Epithelial cell of proximal tubule (primary cell): ENCODE results near the gene LPCAT2. TPM values are rescaled to one million over a fixed set of nuclear protein-coding genes. Genes with fewer than 3 reads are reported as not detected.

Experiments
- DNase-seq: peaks from one replicate; pipeline ENCODE4 v3.0.0-alpha.2; 2011; ENCODE audit warnings: low read depth
- H3K4me3 ChIP-seq: 2 replicates; pipeline ENCODE4 v1.5.1; 2011; ENCODE audit warnings: low read depth, mild to moderate bottlenecking, low read length
- total RNA-seq: library from RNA; depleted of rRNA; stranded (reverse); fragments of >200 nt; gene quantifications from 2 replicates; pipeline ENCODE4 v1.2.3, GENCODE V29; 2015
- TF ChIP-seq, protein P1 (sequence below): conservative IDR thresholded peaks from 2 replicates; pipeline ENCODE4 v1.5.1; 2012; ENCODE audit warnings: low read depth, mild to moderate bottlenecking, low read length

Gene LPCAT2, protein sequence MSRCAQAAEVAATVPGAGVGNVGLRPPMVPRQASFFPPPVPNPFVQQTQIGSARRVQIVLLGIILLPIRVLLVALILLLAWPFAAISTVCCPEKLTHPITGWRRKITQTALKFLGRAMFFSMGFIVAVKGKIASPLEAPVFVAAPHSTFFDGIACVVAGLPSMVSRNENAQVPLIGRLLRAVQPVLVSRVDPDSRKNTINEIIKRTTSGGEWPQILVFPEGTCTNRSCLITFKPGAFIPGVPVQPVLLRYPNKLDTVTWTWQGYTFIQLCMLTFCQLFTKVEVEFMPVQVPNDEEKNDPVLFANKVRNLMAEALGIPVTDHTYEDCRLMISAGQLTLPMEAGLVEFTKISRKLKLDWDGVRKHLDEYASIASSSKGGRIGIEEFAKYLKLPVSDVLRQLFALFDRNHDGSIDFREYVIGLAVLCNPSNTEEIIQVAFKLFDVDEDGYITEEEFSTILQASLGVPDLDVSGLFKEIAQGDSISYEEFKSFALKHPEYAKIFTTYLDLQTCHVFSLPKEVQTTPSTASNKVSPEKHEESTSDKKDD
- total RNA-seq = 3.7 and 7.5 TPM in 2 replicates

DNA sequence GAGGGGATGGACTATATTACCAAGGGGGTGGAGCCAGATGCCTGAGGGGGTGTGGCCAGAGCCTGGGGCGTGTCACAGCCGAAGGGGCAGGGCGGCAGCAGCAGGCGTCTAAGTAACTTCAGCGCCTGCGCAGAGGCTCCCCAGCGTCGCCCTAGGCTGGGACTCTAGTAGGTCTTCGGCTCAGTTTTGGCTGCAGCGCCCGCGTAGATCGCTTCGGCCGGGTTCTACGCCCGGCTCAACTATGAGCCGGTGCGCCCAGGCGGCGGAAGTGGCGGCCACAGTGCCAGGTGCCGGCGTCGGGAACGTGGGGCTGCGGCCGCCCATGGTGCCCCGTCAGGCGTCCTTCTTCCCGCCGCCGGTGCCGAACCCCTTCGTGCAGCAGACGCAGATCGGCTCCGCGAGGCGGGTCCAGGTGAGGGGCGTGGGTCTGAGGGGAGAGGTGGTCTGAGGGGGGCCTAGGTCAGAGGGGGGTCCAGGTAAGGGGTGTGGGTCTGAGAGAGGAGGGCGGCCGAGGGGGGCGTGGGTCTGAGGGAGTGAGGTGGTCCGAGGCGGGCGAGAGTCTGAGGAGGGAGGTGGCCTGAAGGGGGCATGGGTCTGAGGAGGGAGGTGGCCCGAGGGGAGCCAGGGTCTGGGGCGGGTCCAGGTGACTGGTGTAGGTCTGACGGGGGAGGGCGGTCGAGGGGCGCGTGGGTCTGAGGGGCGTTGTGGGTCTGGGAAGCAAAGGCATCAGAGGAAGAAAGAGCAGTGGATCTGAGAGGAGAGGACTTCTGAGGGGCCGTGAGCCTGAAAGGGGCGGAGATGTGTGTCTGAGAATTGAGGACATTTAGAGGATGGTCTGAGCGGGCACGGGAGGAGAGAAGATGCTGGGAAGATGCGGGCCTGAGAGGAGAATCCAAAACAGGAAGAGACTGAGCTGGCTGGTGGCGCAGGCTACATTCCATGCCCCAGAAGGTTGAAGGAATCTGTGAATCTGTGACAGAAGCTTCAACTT, at the start of gene LPCAT2:
Gene LPCAT2 (plus strand): TSS at position 132 of the 991 bp plus-strand sequence. CDS start 110 bp downstream, at position 242.
- H3K4me3 ChIP-seq = peak within 1 kb of the TSS; percentile 67
- no peak for DNase-seq
- TF ChIP-seq, protein P1, sequence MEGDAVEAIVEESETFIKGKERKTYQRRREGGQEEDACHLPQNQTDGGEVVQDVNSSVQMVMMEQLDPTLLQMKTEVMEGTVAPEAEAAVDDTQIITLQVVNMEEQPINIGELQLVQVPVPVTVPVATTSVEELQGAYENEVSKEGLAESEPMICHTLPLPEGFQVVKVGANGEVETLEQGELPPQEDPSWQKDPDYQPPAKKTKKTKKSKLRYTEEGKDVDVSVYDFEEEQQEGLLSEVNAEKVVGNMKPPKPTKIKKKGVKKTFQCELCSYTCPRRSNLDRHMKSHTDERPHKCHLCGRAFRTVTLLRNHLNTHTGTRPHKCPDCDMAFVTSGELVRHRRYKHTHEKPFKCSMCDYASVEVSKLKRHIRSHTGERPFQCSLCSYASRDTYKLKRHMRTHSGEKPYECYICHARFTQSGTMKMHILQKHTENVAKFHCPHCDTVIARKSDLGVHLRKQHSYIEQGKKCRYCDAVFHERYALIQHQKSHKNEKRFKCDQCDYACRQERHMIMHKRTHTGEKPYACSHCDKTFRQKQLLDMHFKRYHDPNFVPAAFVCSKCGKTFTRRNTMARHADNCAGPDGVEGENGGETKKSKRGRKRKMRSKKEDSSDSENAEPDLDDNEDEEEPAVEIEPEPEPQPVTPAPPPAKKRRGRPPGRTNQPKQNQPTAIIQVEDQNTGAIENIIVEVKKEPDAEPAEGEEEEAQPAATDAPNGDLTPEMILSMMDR = no peak

DNA sequence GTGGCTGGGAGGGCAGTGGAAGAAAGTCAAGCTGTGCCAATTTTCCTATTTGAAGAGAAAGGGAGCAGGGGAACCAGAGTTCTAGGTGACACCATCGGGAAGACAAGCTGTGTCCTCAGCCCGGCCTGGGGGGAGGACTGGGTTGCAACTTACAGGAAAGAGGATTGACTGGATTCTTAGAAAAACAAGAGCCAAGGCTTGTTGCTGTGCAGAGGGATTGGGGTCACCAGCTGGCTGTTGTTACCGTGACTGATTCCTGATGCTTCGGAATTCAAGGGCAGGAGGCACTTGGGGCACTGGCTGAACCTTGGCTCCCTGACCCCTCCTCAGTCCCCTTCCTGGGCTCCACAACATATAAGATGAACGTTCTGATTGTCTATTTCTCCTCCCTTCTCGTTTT, 46.6 kb upstream of the LPCAT2 start:
- no peak overlapping the region for H3K4me3 ChIP-seq
- TF ChIP-seq, protein P1 = no peak
- DNase-seq = no peak

DNA sequence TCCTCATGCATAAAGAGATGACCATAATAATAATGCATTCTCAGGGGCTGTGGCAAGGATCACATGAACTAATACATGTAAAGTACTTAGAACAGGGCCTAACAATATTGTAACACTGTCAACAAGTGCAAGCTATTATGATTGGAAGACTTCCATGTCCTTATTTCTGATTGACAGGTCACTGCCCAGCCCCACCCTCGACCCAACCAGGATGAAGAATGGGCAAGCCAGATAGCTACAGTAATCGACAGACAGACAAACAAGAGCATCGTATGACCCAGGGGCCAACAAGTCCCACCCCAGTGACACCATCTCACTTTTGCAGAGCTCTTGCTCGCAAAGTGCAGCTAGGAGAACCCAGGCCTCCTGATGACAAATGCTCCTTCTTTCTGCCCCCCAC, 44.5 kb upstream of the LPCAT2 start:
- H3K4me3 ChIP-seq = no peak overlapping the region
- DNase-seq = no peak
- TF ChIP-seq, protein P1 = no peak

DNA sequence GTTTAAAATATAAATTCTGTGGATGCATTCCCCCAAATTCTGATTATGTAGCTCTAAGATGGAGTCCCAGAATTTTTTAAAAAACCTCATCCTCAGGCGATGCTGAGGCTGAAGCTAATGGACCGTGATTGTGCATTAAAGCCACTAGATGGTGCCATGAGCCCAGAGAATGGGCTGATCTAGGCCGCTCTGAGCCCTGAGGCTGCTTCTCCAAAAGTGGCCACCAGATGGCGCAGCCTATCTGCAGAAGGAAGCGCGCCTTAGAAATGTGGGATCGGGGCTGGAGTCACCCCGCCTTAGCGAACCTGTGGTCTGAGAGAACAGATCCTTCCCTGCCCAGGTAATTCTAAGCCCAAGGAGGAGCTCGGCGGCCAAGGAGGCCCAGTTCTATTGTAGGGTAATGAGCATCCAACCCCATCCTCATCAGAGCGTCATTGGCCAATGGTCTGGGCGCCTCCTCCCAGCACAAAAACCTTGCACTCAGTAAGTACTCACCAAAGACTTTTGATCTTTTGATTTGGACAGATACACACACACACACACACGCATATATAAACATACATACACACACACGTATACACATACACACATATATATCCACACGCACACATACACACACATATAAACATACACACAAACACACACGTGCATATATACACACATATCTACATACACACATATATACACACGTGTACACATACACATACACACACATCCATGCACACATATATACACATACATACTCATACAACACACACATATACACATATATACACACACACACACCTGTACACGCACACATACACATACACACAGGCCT, 43.6 kb upstream of the LPCAT2 start:
- DNase-seq = no peak
- TF ChIP-seq, protein P1 = peak; percentile 100

DNA sequence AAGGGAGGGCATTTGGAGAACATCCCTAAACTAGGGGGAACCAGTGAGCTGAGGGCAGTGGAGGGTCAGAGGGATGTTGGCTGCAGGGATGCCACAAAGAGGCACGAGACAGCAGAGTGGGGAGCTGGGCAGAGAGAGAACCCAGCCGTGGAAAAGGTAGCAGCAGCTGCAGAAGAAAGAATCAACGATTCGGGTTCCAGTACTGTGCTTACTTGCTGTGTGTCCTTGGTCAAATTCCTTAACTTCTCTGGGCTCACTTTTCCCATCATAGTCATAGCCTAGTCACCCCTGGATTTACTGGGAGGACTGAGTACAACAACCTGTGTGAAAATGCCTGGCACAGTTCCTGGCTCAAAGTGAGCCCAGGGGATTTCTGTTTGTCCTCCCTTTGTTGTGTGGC, 42.7 kb upstream of the LPCAT2 start:
- H3K4me3 ChIP-seq = no peak overlapping the region
- no peak for DNase-seq
- TF ChIP-seq, protein P1 = no peak

More for the DNA sequence above, 43.6 kb upstream of the LPCAT2 start:
- no peak overlapping the region for H3K4me3 ChIP-seq

DNA sequence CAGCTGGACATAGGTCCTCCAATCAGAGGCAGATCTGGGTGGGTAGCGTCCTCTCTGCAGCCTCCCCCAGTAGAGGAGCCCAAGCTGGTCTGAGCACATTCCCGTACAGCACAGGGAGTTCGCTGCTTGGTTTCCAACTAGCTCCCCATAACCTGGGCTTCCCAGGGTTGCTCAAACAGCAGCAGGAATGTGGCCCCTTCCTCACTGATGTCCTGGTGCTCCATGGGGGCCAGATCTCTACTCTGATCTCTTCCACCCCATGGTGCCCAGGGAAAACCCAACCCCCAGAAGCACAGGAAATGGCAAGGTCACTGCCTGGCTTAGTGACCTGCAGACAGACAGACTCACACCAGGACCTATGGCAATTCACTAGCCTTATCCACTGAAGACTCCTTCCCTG, 41.0 kb upstream of the LPCAT2 start:
- TF ChIP-seq, protein P1 = no peak
- DNase-seq = no peak
- H3K4me3 ChIP-seq = no peak overlapping the region
